Large intestine (tissue), 3 donors: ENCODE results near the gene PCBD2. TPM values are rescaled to one million over a fixed set of nuclear protein-coding genes. Genes with fewer than 3 reads are reported as not detected.

Experiments used
- DNase-seq, 2 donors: peaks; one replicate each; pipeline versions ENCODE4 v3.0.0 to v3.0.0-alpha.2; 2013
- H3K27ac ChIP-seq: one replicate; pipeline ENCODE4 v1.5.1; 2013; ENCODE audit warnings: low read length
- H3K27me3 ChIP-seq: 2 replicates; pipeline ENCODE4 v1.6.1; 2013; ENCODE audit warnings: low read length; ENCODE audit not compliant: control insufficient read depth, insufficient read depth
- H3K36me3 ChIP-seq: 2 replicates; pipeline ENCODE4 v1.6.1; 2013; ENCODE audit warnings: low read length; ENCODE audit not compliant: control insufficient read depth, insufficient read depth
- H3K4me1 ChIP-seq: one replicate; pipeline ENCODE4 v1.6.1; 2013; ENCODE audit warnings: low read length; ENCODE audit not compliant: control insufficient read depth, insufficient read depth
- H3K4me3 ChIP-seq: one replicate; pipeline ENCODE4 v1.5.1; 2013; ENCODE audit warnings: low read length
- H3K9me3 ChIP-seq: one replicate; pipeline ENCODE4 v1.6.1; 2013; ENCODE audit warnings: mild to moderate bottlenecking, low read depth, low read length, moderate library complexity; ENCODE audit not compliant: control insufficient read depth
- WGBS: methylation state at CpG from one replicate; pipeline ENCODE4 v1.1.5; 2013; ENCODE audit warnings: low lambda C conversion rate; ENCODE audit not compliant: insufficient coverage; 5-methylcytosine and 5-hydroxymethylcytosine counted together
- polyA plus RNA-seq: library from polyadenylated mRNA; unstranded; fragments of 120-200 nt; gene quantifications from one replicate; pipeline ENCODE4 v1.2.1, GENCODE V29; 2013

Gene PCBD2
- polyA plus RNA-seq, 1 donor: 15.8 TPM

DNA sequence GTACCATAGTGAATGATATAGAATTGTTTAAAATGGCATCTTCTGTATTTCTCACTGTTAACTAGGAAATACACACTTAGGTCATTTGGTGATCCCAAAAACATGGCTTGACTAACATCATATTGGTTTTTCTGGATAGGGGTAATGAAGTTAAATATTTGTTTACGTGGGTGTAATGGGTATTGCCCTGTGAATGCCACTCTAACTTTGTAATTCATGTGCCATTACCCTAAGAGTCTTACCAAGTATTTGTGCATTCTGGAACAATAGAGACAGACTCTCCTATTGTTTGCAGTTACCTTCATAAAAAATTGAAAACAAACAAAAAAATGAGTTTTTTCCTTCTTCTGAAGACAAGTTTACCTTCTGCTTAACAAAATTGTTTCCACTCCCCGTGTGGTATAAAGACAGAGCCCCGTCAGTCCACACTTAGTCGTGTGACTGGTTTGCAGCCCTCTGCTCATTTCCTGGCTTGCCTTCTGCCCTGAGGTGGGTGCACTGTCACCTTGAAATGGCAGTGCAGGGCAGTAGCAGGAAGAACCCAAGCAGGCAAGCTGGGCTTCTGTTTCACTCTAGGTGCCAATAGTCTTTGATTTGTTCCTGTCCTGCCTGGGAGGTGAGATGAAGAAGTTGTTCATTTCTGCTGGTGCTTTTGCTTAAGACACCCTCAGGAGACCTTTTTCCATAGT lies 53.1 kb downstream of the PCBD2 start:
- no peak overlapping the region for H3K4me3 ChIP-seq
- DNase-seq: no peak
- H3K27ac ChIP-seq: no peak overlapping the region
- no CpG with 5 or more reads among the region's 4 CpGs for WGBS
- no peaks in the 10 kb centered on the region for H3K27me3 ChIP-seq
- H3K9me3 ChIP-seq: peaks cover 4% of the 10 kb centered on the region
- peaks cover 13% of the 10 kb centered on the region for H3K36me3 ChIP-seq
- no peaks in the 10 kb centered on the region for H3K4me1 ChIP-seq

DNA sequence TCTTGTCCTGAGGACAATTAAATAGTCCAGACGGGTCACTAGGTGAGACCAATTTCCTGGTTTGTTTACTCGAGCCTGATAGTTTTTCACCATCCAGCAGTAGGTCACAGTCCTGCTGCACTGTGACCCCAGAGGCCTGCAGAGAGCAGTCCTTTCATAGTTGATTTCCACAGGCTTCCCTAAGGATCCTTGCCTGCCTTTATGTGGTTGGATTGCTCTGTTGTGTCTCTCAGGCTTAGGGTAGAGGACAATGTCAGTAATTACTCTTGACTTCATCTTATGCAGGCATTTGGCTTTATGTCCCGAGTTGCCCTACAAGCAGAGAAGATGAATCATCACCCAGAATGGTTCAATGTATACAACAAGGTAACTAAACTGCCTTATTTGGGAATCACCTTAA lies 53.8 kb downstream of the PCBD2 start:
- Histone ChIP-seq H3K36me3 (peaks cover 14% of the 10 kb centered on the region), H3K27me3 (no peaks in the 10 kb centered on the region), H3K4me1 (no peaks in the 10 kb centered on the region), H3K9me3 (peaks cover 4% of the 10 kb centered on the region), H3K27ac (no peak overlapping the region), H3K4me3 (no peak overlapping the region)
- DNase-seq: peak; percentile 11 to 39
- no CpG with 5 or more reads among the region's 3 CpGs for WGBS

DNA sequence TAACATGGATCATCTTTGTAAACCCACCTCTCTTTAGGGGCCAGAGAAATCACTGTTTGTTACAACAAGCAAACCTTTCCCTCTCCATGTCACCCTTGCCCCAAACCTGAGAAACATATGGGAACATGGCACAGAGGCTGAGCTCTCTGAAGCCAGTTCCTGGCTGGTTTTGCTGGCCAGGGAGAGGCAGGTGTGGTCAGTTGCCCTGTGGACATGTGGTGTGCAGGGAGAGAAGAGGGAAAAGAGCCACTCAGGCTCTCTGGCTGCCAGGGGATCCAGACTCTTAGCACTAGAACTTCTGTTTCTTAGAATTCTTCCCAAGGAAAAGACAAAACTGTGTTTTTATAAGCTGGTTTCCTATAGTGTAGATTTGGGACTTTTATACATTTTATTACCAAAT lies 58.2 kb downstream of the PCBD2 start:
- Histone ChIP-seq H3K27ac (no peak overlapping the region), H3K36me3 (peaks cover 17% of the 10 kb centered on the region), H3K4me1 (no peaks in the 10 kb centered on the region), H3K9me3 (no peaks in the 10 kb centered on the region), H3K27me3 (no peaks in the 10 kb centered on the region), H3K4me3 (no peak overlapping the region)
- no peak for DNase-seq

DNA sequence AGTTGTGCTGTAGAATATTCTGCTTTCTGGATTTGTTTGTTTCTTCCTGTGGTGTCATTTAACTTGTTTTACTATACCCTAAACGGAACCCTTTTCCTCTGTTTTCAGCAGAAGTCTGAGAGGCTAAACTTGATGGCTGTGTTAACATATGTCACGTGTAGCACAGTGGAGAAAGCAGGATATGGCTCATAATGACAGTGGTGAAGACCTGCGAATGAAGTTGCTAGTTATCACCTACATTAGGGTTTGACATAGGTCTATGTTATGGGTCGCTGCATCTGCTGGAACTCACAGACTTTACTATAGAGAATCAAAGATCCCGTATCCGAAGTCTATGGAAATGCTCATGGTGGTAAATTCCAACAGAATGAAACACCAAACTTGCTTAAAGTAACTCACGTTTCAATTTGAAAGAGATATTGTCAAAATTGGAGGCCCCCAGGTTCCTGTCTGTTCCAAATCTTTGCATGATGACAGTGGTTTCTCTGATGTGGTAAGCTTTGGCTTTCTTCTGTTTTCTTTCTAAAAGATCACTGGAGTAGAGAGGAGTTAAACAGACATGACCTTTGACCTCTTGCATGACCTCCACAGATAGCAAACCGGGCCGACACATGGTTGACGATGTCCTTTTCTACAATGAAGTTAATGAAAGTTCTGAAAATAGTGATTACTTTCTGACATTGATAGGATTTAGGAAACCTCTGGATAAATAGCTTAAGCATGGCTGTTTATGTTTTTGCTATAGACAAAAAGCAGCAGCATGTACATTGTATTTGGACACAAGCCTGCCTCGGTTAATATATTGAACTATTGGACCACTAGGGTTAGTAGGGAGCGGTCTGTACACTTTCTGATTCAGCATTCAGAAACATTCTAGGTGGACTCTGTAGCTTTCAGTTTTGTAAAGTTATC lies 59.7 kb downstream of the PCBD2 start:
- no peak for DNase-seq
- Histone ChIP-seq H3K27ac (no peak overlapping the region), H3K4me1 (no peaks in the 10 kb centered on the region), H3K9me3 (no peaks in the 10 kb centered on the region), H3K4me3 (no peak overlapping the region), H3K27me3 (no peaks in the 10 kb centered on the region), H3K36me3 (peaks cover 17% of the 10 kb centered on the region)
- WGBS: 48% methylated on average over 3 of the region's 12 CpGs

DNA sequence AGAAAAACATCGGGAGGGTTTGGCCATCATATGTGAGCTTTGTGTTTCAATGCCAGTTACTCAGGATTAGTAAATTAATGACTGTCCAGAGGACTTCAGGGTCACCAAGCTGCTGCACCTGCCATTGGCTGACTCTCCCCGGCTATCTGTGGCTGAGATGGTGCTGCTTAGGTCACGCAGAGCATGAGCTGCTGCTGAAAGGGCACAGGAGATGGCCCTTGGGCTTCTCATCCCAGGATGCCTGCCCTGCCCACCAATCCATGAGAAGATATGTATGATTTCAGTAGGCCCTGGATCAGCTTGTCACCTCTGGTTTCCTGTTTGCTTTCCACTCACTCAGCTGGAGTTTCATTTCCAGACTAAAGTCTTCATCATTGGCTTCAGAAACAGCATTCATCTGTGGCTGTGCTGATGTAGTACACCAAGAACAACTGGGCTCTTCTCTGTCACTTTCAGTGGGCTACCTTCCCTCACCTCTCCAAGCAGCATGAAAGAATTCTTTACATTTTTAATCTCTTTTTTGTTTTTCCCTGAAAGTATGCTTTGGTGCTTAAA lies 60.4 kb downstream of the PCBD2 start:
- peaks cover 17% of the 10 kb centered on the region for H3K36me3 ChIP-seq
- DNase-seq: no peak

DNA sequence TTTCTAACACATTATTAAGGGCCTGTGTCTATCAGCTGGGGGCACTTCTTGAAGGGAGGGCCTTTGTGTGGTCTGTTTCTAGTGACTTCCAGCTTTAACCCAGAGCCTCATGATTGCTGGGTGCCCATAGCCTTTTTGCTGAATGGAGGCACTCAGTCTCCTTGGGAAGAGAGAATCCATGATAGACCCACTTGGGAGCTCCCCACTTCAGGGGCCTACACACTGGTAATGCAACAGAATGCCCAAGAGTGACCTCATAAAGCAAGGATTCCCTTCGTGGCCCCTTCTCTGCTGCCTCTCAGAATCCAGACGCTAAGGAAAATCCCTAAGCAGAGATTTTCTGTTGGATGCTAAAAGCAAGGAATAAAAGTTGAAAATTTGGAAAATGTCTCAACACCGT lies 62.7 kb downstream of the PCBD2 start, which contains the start of gene CATSPER3:
TSS of gene CATSPER3 (plus strand) at position 301 of the 400 bp plus-strand sequence. CDS start at position 386, 85 bp downstream.
- no CpG with 5 or more reads among the region's 3 CpGs for WGBS
- Histone ChIP-seq H3K4me1 (no peaks in the 10 kb centered on the region), H3K27me3 (no peaks in the 10 kb centered on the region), H3K36me3 (peaks cover 8% of the 10 kb centered on the region), H3K27ac (no peak within 1 kb of the TSS), H3K4me3 (no peak within 1 kb of the TSS), H3K9me3 (no peaks in the 10 kb centered on the region)
- no peak for DNase-seq

More for the DNA sequence above, 60.4 kb downstream of the PCBD2 start:
- no peak overlapping the region for H3K27ac ChIP-seq
- no peak overlapping the region for H3K4me3 ChIP-seq
- no peaks in the 10 kb centered on the region for H3K27me3 ChIP-seq
- no peaks in the 10 kb centered on the region for H3K9me3 ChIP-seq
- no peaks in the 10 kb centered on the region for H3K4me1 ChIP-seq
- no CpG with 5 or more reads among the region's 3 CpGs for WGBS

DNA sequence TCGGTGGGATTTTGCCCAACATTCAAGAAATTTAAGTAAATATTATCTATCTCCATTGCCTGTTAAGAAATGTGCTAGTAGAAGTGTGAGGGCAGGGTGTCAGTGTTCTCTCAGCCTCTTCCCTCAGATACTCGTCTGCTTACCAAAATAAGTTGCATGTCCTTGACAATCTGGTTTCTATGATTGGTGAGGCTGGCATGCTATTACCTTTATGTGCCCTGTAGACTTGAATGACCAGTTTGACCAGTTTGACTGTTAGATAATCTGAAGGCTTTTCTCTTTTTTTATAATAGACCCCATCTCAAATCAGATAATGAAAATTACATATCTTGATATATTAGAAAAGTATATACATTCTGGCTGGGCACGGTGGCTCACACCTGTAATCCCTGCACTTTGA lies 63.1 kb downstream of the PCBD2 start:
- Histone ChIP-seq H3K9me3 (no peaks in the 10 kb centered on the region), H3K36me3 (peaks cover 6% of the 10 kb centered on the region), H3K4me3 (no peak overlapping the region), H3K27me3 (no peaks in the 10 kb centered on the region), H3K4me1 (no peaks in the 10 kb centered on the region), H3K27ac (no peak overlapping the region)
- no CpG with 5 or more reads among the region's 3 CpGs for WGBS
- no peak for DNase-seq

DNA sequence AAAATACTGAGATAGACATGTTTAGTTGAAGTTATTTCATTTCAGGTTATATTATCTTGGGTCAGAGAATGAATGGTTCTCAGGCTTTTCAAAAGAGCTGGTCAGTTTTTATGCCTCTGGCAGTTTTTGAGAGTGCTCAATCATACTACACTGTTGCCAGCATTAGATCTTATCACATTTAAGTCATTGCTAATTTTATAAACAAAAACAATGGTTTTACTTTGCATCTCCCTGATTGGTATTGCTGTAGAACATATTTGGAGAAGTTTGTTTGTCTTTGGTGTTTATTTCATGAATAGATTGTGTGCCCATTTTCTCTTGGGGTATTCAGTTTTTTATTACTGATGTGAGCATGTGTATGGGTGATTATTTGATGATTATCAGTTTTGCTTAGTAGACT lies 64.2 kb downstream of the PCBD2 start:
- Histone ChIP-seq H3K4me3 (no peak overlapping the region), H3K36me3 (peaks cover 3% of the 10 kb centered on the region), H3K4me1 (no peaks in the 10 kb centered on the region), H3K27ac (no peak overlapping the region), H3K27me3 (no peaks in the 10 kb centered on the region), H3K9me3 (no peaks in the 10 kb centered on the region)
- no peak for DNase-seq

DNA sequence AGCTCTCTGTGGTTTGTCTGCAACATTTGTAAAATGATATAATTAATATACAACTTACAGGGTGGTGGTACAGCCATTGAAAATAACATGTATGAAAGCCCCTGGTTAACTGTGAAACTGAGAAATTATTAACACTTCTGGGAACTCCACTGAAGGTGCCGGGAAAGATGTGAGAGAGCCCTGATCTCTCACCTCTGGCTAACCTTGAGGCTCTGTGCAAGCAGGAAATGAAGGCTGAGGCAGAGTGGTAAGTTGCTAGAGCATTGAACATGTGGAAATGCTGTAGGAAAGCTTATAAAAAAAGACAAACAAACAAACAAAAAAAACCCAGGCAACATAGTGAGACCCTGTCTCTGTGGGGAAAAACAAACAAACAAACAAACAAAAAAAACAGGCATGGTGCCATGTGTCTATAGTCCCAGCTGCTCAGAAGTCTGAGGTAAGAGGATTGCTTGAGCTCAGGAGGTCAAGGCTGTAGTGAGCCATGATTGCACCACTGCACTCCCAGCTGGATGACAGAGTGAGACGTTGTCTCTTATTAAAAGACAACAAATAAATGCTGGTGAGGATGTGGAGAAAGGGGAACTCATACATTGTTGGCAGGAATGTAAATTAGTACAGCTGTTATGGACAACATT lies 70.3 kb downstream of the PCBD2 start:
- no peaks in the 10 kb centered on the region for H3K4me1 ChIP-seq
- no peaks in the 10 kb centered on the region for H3K27me3 ChIP-seq
- peaks cover 19% of the 10 kb centered on the region for H3K9me3 ChIP-seq
- H3K4me3 ChIP-seq: no peak overlapping the region
- H3K27ac ChIP-seq: no peak overlapping the region
- H3K36me3 ChIP-seq: no peaks in the 10 kb centered on the region
- DNase-seq: no peak
- 80% methylated on average over 1 of the region's 2 CpGs for WGBS

DNA sequence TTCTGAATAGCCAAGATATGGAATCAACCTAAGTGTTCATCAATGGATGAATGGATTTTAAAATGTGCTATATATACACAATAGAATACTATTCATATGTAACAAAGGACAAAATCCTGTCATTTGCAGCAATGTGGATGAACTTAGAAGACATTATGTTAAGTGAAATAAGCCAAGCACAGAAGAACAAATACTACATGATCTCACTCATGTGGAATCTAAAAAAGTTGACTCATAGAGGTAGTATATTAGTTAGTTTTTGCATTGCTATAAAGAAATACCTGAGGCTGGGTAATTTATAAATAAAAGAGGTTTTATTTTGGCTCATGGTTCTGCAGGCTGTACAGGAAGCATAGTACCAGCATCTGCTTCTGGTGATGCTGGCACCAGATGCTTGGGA lies 70.9 kb downstream of the PCBD2 start:
- H3K27ac ChIP-seq: no peak overlapping the region
- H3K4me3 ChIP-seq: no peak overlapping the region
- H3K27me3 ChIP-seq: no peaks in the 10 kb centered on the region
- H3K9me3 ChIP-seq: peaks cover 21% of the 10 kb centered on the region
- no peaks in the 10 kb centered on the region for H3K36me3 ChIP-seq
- H3K4me1 ChIP-seq: no peaks in the 10 kb centered on the region
- no peak for DNase-seq
